Lower leg skin (tissue), 3 donors: ENCODE measurements around the gene OR5B21.

Source experiments
- POLR2A ChIP-seq, 2 donors: fragments of 450-650 bp; IDR thresholded peaks; one replicate each; pipeline ENCODE4 v1.6.1; 2016 to 2017; ENCODE audit warnings: antibody characterized with exemption in 2 of 2, mild to moderate bottlenecking in 1 of 2, moderate library complexity in 1 of 2
- TF ChIP-seq, protein P1 (sequence below), 3 donors: fragments of 450-650 bp; IDR thresholded peaks; one replicate each; pipeline ENCODE4 v1.5.1; 2016; ENCODE audit warnings: antibody characterized with exemption in 3 of 3, mild to moderate bottlenecking in 3 of 3, moderate library complexity in 2 of 3

DNA sequence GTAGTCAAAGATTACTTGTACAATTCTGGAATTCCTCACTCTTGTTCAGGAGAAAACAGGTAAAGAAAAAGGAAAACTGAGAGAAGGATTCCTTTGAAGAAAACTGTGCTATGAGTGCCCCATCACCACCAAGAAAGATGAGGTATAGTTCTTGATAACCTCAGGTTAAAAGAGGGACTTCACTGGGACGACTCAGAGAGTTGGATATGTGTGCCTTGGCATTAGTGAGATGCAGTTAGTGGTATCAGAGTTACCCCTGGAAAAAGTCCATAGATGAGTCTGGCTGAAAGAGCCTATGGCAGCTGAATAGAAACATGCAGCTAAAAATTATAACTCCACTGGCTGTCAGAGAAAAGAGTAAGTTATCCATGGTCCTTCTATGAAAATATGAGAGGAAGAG is 38.9 kb upstream of the OR5B21 start:
- TF ChIP-seq, protein P1, sequence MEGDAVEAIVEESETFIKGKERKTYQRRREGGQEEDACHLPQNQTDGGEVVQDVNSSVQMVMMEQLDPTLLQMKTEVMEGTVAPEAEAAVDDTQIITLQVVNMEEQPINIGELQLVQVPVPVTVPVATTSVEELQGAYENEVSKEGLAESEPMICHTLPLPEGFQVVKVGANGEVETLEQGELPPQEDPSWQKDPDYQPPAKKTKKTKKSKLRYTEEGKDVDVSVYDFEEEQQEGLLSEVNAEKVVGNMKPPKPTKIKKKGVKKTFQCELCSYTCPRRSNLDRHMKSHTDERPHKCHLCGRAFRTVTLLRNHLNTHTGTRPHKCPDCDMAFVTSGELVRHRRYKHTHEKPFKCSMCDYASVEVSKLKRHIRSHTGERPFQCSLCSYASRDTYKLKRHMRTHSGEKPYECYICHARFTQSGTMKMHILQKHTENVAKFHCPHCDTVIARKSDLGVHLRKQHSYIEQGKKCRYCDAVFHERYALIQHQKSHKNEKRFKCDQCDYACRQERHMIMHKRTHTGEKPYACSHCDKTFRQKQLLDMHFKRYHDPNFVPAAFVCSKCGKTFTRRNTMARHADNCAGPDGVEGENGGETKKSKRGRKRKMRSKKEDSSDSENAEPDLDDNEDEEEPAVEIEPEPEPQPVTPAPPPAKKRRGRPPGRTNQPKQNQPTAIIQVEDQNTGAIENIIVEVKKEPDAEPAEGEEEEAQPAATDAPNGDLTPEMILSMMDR (IDR thresholded peaks at IDR 0.05): no peak
- TF ChIP-seq POLR2A (IDR thresholded peaks at IDR 0.05): no peak
